Measurements from ENCODE around the gene DPP7. TPM values are rescaled to one million over a fixed set of nuclear protein-coding genes. Genes with fewer than 3 reads are reported as not detected.

The DPP7 gene
- total RNA-seq, 4 donors from 2014 or later = 41.1 to 109 (median 62.4) TPM

- intact Hi-C loops (cut with DNase I) = no loop called here
- no peaks in the 10 kb centered on the region for H3K9me3 ChIP-seq
- H3K27ac ChIP-seq = no peak overlapping the region
- no peak overlapping the region for H3K4me3 ChIP-seq
- 80 to 93% methylated on average over 1 to 7 of the region's 24 CpGs for WGBS, 2 donors
- no peak for DNase-seq
- TF ChIP-seq POLR2A (IDR thresholded peaks at IDR 0.05) = no peak
- TF ChIP-seq, protein P1, sequence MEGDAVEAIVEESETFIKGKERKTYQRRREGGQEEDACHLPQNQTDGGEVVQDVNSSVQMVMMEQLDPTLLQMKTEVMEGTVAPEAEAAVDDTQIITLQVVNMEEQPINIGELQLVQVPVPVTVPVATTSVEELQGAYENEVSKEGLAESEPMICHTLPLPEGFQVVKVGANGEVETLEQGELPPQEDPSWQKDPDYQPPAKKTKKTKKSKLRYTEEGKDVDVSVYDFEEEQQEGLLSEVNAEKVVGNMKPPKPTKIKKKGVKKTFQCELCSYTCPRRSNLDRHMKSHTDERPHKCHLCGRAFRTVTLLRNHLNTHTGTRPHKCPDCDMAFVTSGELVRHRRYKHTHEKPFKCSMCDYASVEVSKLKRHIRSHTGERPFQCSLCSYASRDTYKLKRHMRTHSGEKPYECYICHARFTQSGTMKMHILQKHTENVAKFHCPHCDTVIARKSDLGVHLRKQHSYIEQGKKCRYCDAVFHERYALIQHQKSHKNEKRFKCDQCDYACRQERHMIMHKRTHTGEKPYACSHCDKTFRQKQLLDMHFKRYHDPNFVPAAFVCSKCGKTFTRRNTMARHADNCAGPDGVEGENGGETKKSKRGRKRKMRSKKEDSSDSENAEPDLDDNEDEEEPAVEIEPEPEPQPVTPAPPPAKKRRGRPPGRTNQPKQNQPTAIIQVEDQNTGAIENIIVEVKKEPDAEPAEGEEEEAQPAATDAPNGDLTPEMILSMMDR (IDR thresholded peaks at IDR 0.05) = no peak
- H3K4me1 ChIP-seq = peaks cover 39 to 69% (median 42%) of the 10 kb centered on the region in 3 donors
- peaks cover 7 to 48% (median 9%) of the 10 kb centered on the region in 3 donors for H3K36me3 ChIP-seq
- no peaks in the 10 kb centered on the region for H3K27me3 ChIP-seq
Measured at GRCh38 chr9:137080260-137081122, 34.0 kb downstream of the DPP7 start.

- Histone ChIP-seq H3K4me3 (no peak overlapping the region), H3K27ac (no peak overlapping the region), H3K4me1 (peaks cover 28 to 63% (median 37%) of the 10 kb centered on the region in 3 donors), H3K27me3 (no peaks in the 10 kb centered on the region), H3K9me3 (no peaks in the 10 kb centered on the region), H3K36me3 (peaks cover 7 to 48% (median 9%) of the 10 kb centered on the region in 3 donors)
- 90% methylated on average over 2 of the region's 13 CpGs; no CpG with 5 or more reads in 1 of the 2 donors for WGBS, 2 donors
- no peak for DNase-seq
- intact Hi-C loops (cut with DNase I) = no loop called here
- no peak for TF ChIP-seq POLR2A (IDR thresholded peaks at IDR 0.05)
- TF ChIP-seq, protein P1 (IDR thresholded peaks at IDR 0.05) = no peak
Measured at GRCh38 chr9:137079401-137079787, 35.1 kb downstream of the DPP7 start.

- WGBS, 2 donors = 49 to 80% methylated on average over 2 to 6 of the region's 51 CpGs
- no peak for DNase-seq
- Histone ChIP-seq H3K36me3 (peaks cover 7 to 48% (median 9%) of the 10 kb centered on the region in 3 donors), H3K27ac (no peak overlapping the region), H3K27me3 (no peaks in the 10 kb centered on the region), H3K4me3 (peak overlapping the region in 3 of 4 donors; percentile 49 to 92 (median 71)), H3K4me1 (peaks cover 22 to 57% (median 32%) of the 10 kb centered on the region in 3 donors), H3K9me3 (no peaks in the 10 kb centered on the region)
- intact Hi-C loops (cut with DNase I) = no loop called here
- TF ChIP-seq, protein P1 (IDR thresholded peaks at IDR 0.05) = no peak
- TF ChIP-seq POLR2A (IDR thresholded peaks at IDR 0.05) = no peak
Measured at GRCh38 chr9:137078701-137079400, 35.7 kb downstream of the DPP7 start.

- peak overlapping the region; percentile 41 to 83 (median 62) for H3K27ac ChIP-seq
- no peak for DNase-seq
- no peaks in the 10 kb centered on the region for H3K9me3 ChIP-seq
- peaks cover 18 to 49% (median 24%) of the 10 kb centered on the region in 3 donors for H3K4me1 ChIP-seq
- TF ChIP-seq POLR2A (IDR thresholded peaks at IDR 0.05) = no peak
- TF ChIP-seq, protein P1 (IDR thresholded peaks at IDR 0.05) = no peak
- peak overlapping the region; percentile 44 to 92 (median 60) for H3K4me3 ChIP-seq
- WGBS, 2 donors = 0% methylated on average over 1 to 4 of the region's 76 CpGs
- H3K27me3 ChIP-seq = no peaks in the 10 kb centered on the region
- peaks cover 7 to 45% (median 9%) of the 10 kb centered on the region in 3 donors for H3K36me3 ChIP-seq
- intact Hi-C loops (cut with DNase I) = no loop called here
Measured at GRCh38 chr9:137077758-137078693, 36.5 kb downstream of the DPP7 start.
